Neural progenitor cell (in vitro differentiated cells): Measurements from ENCODE around the gene SYT1.

ENCODE experiments used
- CTCF ChIP-seq: fragments of 200-600 bp; sonication (generic); IDR thresholded peaks from 2 replicates; pipeline ENCODE4 v1.5.1; 2017; ENCODE audit warnings: antibody characterized with exemption, mild to moderate bottlenecking
- EZH2 ChIP-seq: fragments of 200-600 bp; sonication (generic); IDR thresholded peaks from 2 replicates; pipeline ENCODE4 v1.6.1; 2017; ENCODE audit warnings: antibody characterized with exemption, mild to moderate bottlenecking, moderate library complexity

- TF ChIP-seq CTCF (no peak), EZH2 (no peak)
Observed at GRCh38 chr12:79295572-79295971, 431.0 kb downstream of the SYT1 start.
